Karpas-422 (cell line): ENCODE data around the gene CLEC2D. TPM values are rescaled to one million over a fixed set of nuclear protein-coding genes. Genes with fewer than 3 reads are reported as not detected.
"Not testable (repeated sequence)": the region's sequence is repeated elsewhere in the genome, so short reads cannot be mapped to it uniquely, and the experiment has no call there.

Experiments
- DNase-seq: peaks from one replicate; pipeline ENCODE4 v3.0.0-alpha.2; 2015
- H2AFZ ChIP-seq: fragments of 200-600 bp; sonication (generic); 2 replicates; pipeline ENCODE4 v1.6.1; 2014; ENCODE audit warnings: antibody characterized with exemption, low read length, mixed read lengths
- H3K27ac ChIP-seq: fragments of 200-600 bp; sonication (generic); 2 replicates; pipeline ENCODE4 v1.5.1; 2014; ENCODE audit warnings: mild to moderate bottlenecking, low read length, moderate library complexity
- H3K27me3 ChIP-seq: fragments of 200-600 bp; sonication (generic); 2 replicates; pipeline ENCODE4 v1.6.1; 2014; ENCODE audit warnings: low read length, mixed read lengths
- H3K36me3 ChIP-seq: fragments of 200-600 bp; sonication (generic); 2 replicates; pipeline ENCODE4 v1.6.1; 2014; ENCODE audit warnings: low read length, mixed read lengths; ENCODE audit not compliant: insufficient read depth
- H3K4me1 ChIP-seq: fragments of 200-600 bp; sonication (generic); 2 replicates; pipeline ENCODE4 v1.6.1; 2014; ENCODE audit warnings: mild to moderate bottlenecking, low read length, mixed read lengths
- H3K4me2 ChIP-seq: fragments of 200-600 bp; sonication (generic); 2 replicates; pipeline ENCODE4 v1.6.1; 2014; ENCODE audit warnings: low read length, low read depth, mild to moderate bottlenecking; ENCODE audit not compliant: poor library complexity, severe bottlenecking
- H3K4me3 ChIP-seq: fragments of 200-600 bp; sonication (generic); 2 replicates; pipeline ENCODE4 v1.5.1; 2014; ENCODE audit warnings: mild to moderate bottlenecking, antibody characterized with exemption, low read length, mixed read lengths
- H3K79me2 ChIP-seq: fragments of 200-600 bp; sonication (generic); 2 replicates; pipeline ENCODE4 v1.6.1; 2014; ENCODE audit warnings: mild to moderate bottlenecking, low read length, mixed read lengths
- H3K9ac ChIP-seq: fragments of 200-600 bp; sonication (generic); 2 replicates; pipeline ENCODE4 v1.6.0; 2014; ENCODE audit warnings: low read length
- H3K9me2 ChIP-seq: fragments of 200-600 bp; sonication (generic), shearing (Covaris generic); replicated peaks from 2 replicates; pipeline ENCODE4 v1.6.0; 2014; ENCODE audit warnings: mild to moderate bottlenecking, low read length, moderate library complexity; ENCODE audit not compliant: insufficient read depth
- H3K9me3 ChIP-seq: fragments of 300-700, 200-600 bp; sonication (generic); 2 replicates; pipeline ENCODE4 v1.6.1; 2014; ENCODE audit warnings: low read length, mixed read lengths
- H4K20me1 ChIP-seq: fragments of 200-600 bp; sonication (generic); 2 replicates; pipeline ENCODE4 v1.6.1; 2014; ENCODE audit warnings: mild to moderate bottlenecking, antibody characterized with exemption, low read length, low read depth; ENCODE audit not compliant: insufficient read depth
- total RNA-seq: library from RNA; depleted of rRNA; stranded (reverse); fragments of >200 nt; shearing (Covaris generic); gene quantifications from 2 replicates; pipeline ENCODE4 v1.2.3, GENCODE V29; 2014; ENCODE audit warnings: low replicate concordance

CLEC2D gene
- total RNA-seq, 1 experiment from 2014 or later = 3.2 TPM

GRCh38 chr12:9668161-9669018 lies 1.1 kb upstream of the CLEC2D start:
- no peaks in the 10 kb centered on the region for H3K27me3 ChIP-seq
- DNase-seq = no peak
- no peak overlapping the region for H3K9ac ChIP-seq
- H3K9me2 ChIP-seq = no peaks in the 10 kb centered on the region
- no peaks in the 10 kb centered on the region for H3K79me2 ChIP-seq
- peaks cover 5% of the 10 kb centered on the region for H3K4me1 ChIP-seq
- no peak overlapping the region for H3K4me3 ChIP-seq
- no peak overlapping the region for H3K27ac ChIP-seq
- no peaks in the 10 kb centered on the region for H3K9me3 ChIP-seq
- H3K4me2 ChIP-seq = no peak overlapping the region
- no peak overlapping the region for H2AFZ ChIP-seq
- H4K20me1 ChIP-seq = no peaks in the 10 kb centered on the region
- no peaks in the 10 kb centered on the region for H3K36me3 ChIP-seq

GRCh38 chr12:9669019-9669326 lies 540 bp upstream of the CLEC2D start:
- Histone ChIP-seq H3K27me3 (no peaks in the 10 kb centered on the region), H3K4me3 (no peak overlapping the region), H3K4me1 (peaks cover 5% of the 10 kb centered on the region), H3K4me2 (no peak overlapping the region), H3K9ac (no peak overlapping the region), H3K9me2 (no peaks in the 10 kb centered on the region), H3K9me3 (no peaks in the 10 kb centered on the region), H2AFZ (no peak overlapping the region), H3K79me2 (no peaks in the 10 kb centered on the region), H3K27ac (no peak overlapping the region), H4K20me1 (no peaks in the 10 kb centered on the region), H3K36me3 (no peaks in the 10 kb centered on the region)
- DNase-seq = no peak

GRCh38 chr12:9672340-9672739 lies 2.8 kb downstream of the CLEC2D start:
- not testable (repeated sequence) for H3K9ac ChIP-seq, H3K79me2 ChIP-seq

GRCh38 chr12:9673404-9674225 lies 4.1 kb downstream of the CLEC2D start:
- Histone ChIP-seq H3K36me3 (no peaks in the 10 kb centered on the region), H2AFZ (no peak overlapping the region), H3K4me3 (no peak overlapping the region), H3K27ac (no peak overlapping the region), H4K20me1 (no peaks in the 10 kb centered on the region), H3K27me3 (no peaks in the 10 kb centered on the region), H3K9me2 (no peaks in the 10 kb centered on the region), H3K9me3 (no peaks in the 10 kb centered on the region), H3K79me2 (no peaks in the 10 kb centered on the region), H3K4me1 (peaks cover 5% of the 10 kb centered on the region), H3K9ac (no peak overlapping the region), H3K4me2 (no peak overlapping the region)
- no peak for DNase-seq

More at GRCh38 chr12:9672340-9672739, 2.8 kb downstream of the CLEC2D start:
- not testable (repeated sequence) for DNase-seq, H3K4me2 ChIP-seq, H3K4me3 ChIP-seq, H3K4me1 ChIP-seq, H3K9me2 ChIP-seq, H3K9me3 ChIP-seq, H2AFZ ChIP-seq, H4K20me1 ChIP-seq, H3K27me3 ChIP-seq, H3K36me3 ChIP-seq, H3K27ac ChIP-seq

GRCh38 chr12:9674226-9674590 lies 4.7 kb downstream of the CLEC2D start:
- Histone ChIP-seq H3K4me3 (no peak overlapping the region), H3K27ac (no peak overlapping the region), H3K4me2 (no peak overlapping the region), H3K9ac (no peak overlapping the region), H4K20me1 (no peaks in the 10 kb centered on the region), H3K9me2 (no peaks in the 10 kb centered on the region), H3K27me3 (no peaks in the 10 kb centered on the region), H3K36me3 (no peaks in the 10 kb centered on the region), H3K79me2 (no peaks in the 10 kb centered on the region), H3K9me3 (no peaks in the 10 kb centered on the region), H3K4me1 (peaks cover 4% of the 10 kb centered on the region), H2AFZ (no peak overlapping the region)
- no peak for DNase-seq

DNA sequence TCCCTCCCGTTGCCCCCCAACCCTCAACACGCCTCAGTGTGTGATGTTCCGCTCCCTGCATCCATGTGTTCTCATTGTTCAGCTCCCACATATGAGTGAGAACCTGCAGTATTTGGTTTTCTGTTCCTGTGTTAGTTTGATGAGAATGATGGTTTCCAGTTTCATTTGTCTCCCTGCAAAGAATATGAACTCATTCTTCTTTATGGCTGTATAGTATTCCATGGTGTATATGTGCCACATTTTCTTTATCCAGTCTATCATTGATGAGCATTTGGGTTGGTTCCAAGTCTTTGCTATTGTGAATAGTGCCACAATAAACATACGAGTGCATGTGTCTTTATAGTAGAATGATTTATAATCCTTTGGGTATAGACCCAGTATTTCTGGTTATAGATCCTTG lies 13.0 kb downstream of the CLEC2D start:
- not testable (repeated sequence) for H3K27ac ChIP-seq, H3K27me3 ChIP-seq, H4K20me1 ChIP-seq, H3K4me1 ChIP-seq, H3K9me2 ChIP-seq, H3K9ac ChIP-seq, H3K4me3 ChIP-seq, H3K79me2 ChIP-seq, H3K36me3 ChIP-seq, H3K4me2 ChIP-seq, H3K9me3 ChIP-seq, DNase-seq, H2AFZ ChIP-seq

- not testable (repeated sequence) for H3K9ac ChIP-seq, H3K9me2 ChIP-seq, H4K20me1 ChIP-seq, H3K36me3 ChIP-seq, H3K27me3 ChIP-seq, H3K27ac ChIP-seq, DNase-seq, H3K4me3 ChIP-seq, H2AFZ ChIP-seq, H3K9me3 ChIP-seq, H3K4me1 ChIP-seq, H3K4me2 ChIP-seq, H3K79me2 ChIP-seq
Observed at GRCh38 chr12:9682949-9683348, 13.4 kb downstream of the CLEC2D start.

DNA sequence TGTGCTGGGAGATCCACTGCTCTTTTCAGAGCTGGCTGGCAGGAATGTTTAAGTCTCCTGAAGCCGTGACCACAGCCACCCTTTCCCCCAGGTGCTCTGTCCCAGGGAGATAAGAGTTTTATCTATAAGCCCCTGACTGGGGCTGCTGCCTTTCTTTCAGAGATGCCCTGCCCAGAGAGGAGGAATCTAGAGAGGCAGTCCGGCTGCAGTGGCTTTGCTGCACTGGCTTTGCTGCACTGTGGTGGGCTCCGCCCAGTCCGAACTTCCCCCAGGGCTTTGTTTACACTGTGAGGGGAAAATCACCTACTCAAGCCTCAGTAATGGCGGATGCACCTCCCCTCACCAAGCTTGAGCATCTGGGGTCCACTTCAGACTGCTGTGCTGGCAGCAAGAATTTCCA lies 15.9 kb downstream of the CLEC2D start:
- DNase-seq, H3K79me2 ChIP-seq, H3K9me3 ChIP-seq, H4K20me1 ChIP-seq, H3K4me3 ChIP-seq, H2AFZ ChIP-seq, H3K27me3 ChIP-seq, H3K9me2 ChIP-seq, H3K4me1 ChIP-seq, H3K36me3 ChIP-seq, H3K9ac ChIP-seq, H3K27ac ChIP-seq, H3K4me2 ChIP-seq: not testable (repeated sequence)
